IPS-NIHi7 (cell line): ENCODE data around the gene PPFIA4.

Experiments used
- DNase-seq: peaks from one replicate; pipeline ENCODE4 v3.0.0; 2012; ENCODE audit warnings: mixed read lengths; ENCODE audit errors: extremely low spot score

Gene PPFIA4

DNA sequence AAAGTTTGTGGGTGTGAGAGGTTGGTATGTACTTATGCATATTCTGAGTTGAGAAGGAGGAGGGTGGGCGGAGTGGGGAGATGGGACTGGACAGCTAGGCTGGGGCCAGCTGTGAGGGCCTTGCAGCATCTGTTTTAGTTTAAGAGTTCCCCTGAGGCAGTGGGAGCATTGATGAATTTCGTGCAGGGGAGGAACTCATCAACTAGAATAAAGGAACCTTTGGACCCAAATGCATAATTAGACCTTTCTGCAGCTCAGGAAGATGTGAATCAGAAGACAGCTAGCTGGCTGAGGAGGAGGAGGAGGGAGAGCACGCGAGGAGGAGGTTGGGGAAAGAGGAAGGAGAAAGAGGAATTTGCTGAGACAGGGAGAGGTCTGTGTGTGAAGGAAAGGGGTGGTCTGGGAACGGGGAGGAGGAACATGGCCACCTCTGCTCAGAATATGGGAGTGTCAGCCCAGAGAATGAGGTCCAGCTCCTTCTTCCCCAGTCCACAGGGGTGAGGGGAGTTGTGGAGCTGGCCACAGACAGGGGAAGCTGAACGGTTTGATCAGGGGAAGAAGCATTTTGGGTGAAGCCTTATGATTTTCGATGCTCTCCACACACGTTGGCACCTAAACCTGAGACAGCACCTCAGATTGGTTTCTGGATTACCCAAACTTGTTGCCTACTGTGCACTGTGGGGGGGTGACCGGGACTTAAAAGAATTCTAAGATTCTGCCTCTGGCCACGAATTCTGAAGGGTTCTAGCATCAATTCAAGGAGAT lies 31.8 kb downstream of the PPFIA4 start:
- DNase-seq = no peak

DNA sequence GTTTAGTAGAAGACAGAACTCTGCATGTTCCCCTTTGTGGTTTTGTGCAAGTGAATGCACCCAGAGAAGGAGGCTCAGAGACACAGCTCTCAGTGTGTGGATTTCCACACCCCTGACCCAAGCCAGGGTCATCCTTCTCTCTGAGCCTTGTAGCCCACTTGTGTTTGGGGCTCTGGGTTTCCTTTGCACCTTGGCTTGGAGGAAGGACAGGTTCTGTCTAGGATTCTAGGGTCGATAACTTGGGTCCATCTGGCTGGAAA lies 32.3 kb downstream of the PPFIA4 start:
- DNase-seq = no peak

DNA sequence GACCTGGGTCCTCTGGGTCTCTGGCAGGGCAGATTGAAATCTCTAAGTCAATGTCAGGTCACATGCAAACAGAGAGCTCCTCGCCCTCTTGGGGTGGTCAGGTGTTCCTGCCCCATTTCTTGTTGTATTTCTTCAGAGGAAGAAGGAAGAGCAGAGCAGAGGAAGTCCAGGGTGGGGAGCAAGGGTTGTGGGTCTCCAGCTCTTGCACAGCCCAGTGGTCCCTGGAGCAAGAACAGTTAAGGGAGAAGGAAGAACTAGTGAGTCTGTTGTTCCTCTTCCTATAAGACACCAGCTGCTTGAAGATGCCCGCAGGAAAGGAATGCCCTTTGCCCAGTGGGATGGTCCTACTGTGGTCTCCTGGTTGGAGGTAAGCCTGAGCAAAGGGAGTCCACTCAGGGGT lies 33.2 kb downstream of the PPFIA4 start:
- no peak for DNase-seq

DNA sequence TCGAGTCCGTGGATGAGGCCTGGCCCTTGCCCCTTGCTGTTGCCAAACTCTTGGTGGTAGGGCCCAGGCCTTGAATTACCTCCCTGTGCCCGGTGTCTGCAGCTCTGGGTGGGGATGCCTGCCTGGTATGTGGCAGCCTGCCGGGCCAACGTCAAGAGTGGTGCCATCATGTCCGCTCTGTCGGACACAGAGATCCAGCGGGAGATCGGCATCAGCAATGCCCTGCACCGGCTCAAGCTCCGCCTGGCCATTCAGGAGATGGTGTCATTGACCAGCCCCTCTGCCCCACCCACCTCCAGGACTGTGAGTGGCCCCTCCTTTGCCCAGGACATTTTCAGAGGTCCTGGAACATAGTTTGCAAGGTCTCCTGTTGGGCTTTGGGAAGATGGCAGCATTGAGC lies 33.8 kb downstream of the PPFIA4 start:
- DNase-seq = no peak

DNA sequence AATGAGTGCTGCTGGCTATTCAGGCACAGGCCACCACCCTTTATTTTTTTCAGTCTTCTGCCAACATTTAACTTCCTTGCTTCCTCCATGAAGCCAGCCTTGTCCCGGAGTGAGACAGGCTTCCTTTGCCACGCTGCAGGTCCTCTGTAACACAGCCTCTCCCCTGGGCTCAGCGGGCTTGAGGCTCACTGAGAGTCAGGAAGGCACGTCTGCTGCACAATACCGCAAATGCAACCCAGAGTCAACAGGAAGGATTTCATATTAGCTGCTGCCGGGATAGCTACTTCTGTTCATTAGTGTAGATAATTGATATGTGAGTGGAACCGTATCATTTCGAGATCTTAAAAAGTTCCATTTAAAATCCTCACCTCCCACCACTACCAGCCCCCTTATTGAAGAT lies 37.0 kb downstream of the PPFIA4 start:
- no peak for DNase-seq

DNA sequence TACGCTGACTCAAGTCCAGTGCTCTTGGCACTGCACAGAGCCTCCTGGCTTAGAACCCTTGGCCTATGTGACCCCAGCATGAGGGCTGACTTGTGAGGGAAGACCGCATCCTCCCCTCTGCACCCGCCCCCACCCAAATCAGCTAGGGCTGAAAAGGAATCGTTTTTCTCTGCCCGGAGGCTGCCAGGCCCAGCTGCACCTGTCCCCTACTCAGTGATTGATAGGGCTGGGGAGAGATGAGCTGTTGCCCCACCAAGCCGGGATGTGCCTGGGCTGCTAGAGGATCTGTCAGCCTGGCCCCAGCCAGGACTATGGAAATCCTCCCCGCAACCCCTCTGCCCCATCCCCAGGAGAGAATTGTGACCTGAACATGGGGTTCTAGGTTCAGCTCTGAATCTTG lies 38.9 kb downstream of the PPFIA4 start:
- DNase-seq = no peak

DNA sequence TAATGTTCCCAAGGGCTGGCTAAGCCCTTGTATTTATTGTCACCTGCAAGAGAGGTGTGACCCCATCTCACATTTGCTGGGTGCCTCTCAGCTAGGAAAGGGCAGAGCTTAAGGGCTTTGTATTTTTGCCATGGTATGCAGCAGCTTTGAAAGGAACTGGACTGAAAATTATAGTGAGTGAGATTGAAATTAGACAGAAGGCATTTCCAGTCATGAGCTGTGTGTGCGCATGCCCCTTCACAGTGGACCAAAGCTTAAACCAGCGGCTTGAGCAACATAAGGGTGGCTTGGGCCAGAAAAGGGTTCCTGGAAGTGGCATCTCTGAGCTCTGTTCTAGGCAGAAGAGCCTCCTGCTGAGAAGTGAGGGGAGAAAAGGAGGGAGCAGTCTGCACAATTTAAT lies 39.7 kb downstream of the PPFIA4 start:
- no peak for DNase-seq

DNA sequence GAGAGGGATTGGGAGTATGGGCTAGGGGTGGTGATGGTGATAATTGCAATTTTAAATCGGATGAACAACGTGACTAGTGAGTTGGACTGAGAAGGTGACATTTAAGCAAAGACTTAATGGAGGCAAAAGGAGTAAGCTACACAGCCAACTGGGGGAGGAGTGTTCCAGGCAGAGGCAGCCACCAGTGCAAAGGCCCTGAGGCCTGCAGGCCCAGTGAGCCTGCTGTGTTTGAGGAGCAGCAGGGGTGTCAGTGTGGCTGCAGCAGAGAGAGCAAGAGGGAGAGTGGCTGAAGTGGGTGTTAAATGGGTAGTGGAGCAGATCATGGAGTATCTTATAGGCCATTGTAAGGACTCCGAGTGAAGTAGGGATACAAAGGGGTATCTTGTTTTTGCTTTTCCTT lies 40.7 kb downstream of the PPFIA4 start:
- no peak for DNase-seq

DNA sequence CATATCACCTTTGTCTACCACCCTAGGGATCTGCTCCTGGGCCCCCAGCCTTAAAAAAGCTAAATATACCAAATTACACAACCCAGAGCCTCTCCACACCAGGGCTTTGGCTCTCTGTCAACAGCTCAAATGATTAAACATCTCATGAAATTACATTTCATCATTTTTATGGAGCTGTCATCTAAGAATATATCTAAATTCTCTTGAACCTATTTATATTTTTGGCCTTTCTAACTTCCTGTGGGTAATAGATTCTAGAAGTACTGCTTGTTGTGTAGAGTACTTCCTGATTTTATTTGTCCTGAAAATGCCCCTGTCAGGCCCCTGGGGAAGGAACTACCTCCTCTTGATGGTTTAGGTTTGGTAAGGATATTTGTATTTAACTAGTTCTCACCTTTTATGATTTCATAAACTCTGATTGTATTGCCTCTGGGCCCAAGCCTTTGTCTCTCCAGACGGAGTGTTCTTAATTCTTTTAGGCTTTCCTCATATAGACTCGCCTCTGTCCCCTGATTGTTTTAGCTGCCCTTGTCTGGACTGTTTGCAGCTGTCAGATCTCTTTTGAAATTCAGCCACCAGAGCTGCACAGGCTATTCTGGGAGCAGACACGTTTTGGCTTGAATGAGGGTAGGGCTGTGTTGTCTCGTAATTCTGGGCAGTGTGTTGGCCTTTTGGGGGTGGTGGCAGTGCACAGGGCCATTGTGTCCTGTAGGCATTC lies 42.9 kb downstream of the PPFIA4 start:
- no peak for DNase-seq

DNA sequence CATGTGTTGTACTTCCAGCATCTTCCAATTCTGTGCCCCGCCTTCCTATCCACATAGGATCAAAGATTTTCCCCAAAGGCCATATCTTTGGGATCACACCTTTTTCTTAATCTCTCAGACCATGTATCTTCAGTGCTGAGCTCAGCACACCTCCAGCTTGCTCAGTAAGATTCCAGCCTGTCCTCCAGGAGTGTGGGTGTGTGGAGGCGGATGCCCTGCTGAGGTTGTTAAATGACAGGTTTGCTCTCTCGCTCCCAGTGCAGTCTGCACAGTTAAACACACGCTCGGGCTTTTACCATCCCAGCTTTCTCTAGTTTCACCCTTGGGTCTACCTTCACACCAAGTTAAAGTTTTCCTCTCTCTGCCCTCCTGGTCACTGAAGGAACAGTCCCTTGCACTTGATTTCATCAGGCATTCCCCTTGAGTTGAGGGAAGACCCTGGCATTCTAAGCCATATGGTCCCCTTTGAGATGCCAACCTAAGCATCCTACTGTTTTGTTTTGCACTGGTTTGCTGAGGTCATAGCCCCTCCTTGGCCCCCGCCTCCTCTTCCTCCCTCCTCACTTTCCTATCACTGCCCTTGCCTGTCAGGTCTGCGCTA lies 45.8 kb downstream of the PPFIA4 start:
- DNase-seq = no peak

DNA sequence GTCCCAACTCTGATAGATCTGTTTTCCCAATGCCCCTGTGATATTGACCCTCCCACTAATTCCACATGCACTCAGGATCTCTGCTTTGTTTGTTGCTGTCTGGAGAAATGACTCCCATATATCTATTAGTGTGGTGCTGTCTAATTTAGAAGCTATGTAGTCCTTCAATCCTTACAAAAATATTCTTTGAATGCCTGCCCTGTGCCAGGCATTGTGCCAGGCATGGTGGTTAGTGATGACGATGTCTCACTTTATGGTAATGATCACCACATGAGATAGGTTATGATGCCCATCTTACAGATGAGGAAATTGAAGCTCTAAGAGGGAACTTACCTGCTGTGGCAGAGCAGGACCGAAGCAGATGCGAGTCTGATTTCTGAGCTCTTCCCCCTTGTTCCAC lies 46.6 kb downstream of the PPFIA4 start:
- DNase-seq = no peak

DNA sequence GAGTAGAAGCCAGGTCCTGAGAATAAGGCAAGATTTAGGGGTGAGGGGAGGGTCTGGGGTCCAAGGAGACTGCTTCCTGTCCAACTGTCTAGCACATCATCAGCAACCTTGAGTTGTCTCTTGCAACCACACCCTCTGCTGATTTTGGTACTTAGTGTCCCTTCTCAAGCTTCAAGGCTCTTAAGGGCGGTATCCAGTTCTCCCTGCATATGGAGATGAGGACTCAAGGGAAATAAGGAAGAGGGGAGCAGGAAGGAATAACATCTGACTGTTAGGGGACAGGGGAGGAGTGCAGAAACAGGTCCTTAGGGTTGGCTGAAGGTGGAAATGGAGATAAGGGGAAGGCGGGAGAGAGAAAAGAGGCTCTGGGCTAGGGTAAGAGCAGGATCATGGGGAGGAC lies 47.2 kb downstream of the PPFIA4 start:
- DNase-seq = no peak

DNA sequence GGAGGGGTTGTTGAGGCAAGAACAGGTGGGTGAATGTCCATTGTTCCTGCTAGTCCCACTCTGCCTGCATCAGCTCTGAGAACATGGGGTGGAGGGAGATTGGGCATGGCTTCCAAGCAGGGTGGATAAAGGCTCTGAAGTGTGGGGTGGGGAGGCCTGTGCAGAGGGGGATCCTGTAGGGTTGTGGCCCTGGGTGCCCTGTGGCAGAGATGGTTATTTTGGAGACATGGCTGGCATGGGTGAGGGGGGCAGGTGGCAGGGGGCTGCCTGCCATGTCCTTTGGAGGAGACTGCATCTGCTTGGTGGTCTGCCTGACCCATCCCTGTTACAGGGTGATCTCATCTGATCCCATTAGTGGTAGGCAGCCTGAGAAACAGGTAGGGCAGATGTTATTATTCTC lies 48.3 kb downstream of the PPFIA4 start:
- no peak for DNase-seq

DNA sequence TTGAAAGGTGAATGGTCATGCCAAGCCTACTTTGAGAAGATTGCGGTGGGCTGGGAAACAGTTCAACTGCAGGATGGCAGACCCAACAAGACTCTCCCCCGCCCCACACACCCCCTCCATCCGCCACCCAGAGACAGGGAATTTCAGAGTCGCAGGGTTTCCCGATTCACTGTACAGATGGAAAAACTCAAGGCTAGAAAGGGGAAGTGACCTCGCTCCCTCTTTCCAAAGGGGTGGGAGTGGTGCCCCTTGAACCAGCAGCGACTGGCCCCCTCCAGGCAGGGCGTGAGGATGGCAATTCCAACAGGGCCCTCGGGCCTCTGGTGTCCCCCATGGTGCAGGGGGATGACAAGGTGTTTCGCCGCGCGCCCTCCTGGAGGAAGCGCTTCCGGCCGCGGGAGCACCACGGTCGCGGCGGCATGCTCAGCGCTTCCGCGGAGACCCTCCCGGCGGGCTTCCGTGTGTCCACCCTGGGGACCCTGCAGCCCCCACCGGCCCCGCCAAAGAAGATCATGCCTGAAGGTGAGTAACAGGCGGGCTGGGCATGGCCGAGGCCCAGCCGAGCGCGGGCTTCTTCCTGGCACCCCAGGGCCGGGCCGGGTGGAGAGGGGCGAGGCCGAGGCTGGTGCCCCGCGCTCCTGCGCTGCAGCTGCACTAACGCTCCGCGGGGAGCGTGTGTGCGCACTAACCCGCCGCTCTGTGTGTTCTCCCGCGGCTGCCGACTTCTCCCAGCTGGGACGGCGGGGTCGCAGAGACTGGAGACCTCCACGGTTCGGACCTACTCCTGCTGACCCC lies 49.1 kb downstream of the PPFIA4 start:
- DNase-seq = no peak

DNA sequence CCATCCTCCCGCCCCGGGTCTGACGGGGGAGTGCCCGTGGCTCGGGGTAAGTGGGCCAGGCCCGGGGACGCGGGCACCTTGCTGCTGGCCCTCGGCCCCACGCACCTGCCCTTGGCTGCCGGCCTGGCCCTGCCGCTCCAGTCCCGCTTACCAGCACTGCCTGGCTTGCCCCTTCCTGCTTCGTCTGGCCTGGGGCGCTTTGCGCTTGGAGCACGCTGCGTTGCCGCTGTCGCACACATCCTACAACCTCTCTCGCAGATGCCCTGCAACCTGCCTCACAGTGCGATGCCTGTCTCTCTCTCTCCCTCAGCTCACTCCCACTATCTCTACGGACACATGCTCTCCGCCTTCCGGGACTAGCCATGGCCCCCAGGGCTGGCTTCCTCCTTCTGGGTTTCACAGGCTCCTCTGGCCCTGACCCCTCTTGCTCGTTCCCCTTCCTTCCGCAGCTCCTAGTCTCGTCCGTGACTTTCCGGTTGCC lies 49.8 kb downstream of the PPFIA4 start:
- DNase-seq = no peak

DNA sequence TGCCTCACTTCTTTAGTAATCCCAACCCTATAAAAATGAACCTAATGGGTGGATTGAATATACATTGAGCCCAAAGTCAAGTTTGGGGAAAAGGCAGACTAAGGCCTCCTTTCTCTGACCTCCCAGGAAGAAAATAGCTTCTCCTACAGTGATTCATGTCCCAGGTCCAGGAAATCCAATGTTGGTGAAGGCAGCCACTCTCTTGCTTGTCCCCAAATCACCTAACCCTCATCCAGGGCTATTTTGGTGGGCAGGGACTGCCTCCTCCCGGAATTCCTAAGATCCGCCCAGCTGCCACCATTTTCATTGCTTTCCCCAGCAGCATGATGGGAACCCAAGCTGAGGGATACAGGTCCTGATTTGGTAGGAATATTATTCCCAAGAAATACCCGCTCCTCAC lies 51.1 kb downstream of the PPFIA4 start:
- no peak for DNase-seq

DNA sequence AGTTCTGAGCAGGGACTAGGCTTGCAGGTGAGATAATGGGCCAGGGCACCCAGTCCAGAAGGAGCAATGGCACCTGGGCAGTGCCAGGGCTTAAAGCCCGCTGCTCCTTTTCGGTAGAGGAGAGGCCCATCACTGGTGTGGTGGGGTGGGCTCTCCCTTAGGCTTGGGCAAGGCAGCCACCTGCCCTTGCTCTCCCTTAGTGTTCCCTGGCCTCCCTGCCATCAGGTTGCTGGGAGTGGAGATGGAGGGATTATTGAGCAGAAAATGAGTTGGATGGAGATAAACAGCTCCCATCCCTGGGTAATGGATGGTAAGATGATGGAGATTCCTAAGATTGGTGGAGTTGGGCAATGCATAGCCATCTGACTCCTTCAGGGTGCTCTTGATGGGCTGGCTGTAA lies 51.7 kb downstream of the PPFIA4 start:
- no peak for DNase-seq

DNA sequence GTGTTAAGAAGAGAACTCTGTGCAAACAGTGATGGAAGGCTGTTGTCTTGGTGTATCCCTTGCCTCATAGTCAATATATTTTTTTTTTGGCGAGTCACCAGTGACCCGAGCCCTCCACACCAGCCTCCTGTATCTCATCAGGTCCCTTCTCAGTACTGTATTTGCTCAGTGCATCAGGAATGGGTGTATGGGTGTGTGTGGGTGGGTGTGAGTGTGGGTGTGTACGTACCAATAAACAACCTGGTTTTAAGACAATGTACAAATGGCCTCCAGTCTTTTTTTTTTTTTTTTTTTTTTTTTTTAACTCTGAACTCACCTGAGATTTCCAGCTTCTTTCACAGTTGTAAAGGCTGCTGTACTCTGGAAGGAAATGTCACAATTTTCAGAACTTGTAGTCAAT lies 52.2 kb downstream of the PPFIA4 start:
- no peak for DNase-seq

DNA sequence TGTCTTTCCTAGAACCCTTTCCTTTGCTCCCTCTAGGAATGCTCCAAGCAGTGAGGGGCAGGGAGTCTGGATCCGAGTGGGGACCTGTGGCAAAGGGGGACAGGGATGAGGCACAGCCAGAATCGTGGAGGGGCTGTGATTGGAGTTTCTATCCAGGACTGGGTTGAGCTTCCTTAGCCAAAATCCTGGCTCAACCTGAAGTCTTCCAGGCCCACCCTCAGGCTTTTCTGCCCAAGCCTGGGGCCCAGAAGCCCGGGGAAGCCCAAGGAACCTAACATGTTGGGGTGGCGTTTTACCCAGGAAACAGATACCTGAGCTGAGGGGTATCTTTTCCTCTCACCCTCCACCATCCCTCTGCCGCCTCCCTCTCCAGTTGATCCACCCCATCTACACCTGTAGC lies 54.2 kb downstream of the PPFIA4 start:
- DNase-seq = no peak

DNA sequence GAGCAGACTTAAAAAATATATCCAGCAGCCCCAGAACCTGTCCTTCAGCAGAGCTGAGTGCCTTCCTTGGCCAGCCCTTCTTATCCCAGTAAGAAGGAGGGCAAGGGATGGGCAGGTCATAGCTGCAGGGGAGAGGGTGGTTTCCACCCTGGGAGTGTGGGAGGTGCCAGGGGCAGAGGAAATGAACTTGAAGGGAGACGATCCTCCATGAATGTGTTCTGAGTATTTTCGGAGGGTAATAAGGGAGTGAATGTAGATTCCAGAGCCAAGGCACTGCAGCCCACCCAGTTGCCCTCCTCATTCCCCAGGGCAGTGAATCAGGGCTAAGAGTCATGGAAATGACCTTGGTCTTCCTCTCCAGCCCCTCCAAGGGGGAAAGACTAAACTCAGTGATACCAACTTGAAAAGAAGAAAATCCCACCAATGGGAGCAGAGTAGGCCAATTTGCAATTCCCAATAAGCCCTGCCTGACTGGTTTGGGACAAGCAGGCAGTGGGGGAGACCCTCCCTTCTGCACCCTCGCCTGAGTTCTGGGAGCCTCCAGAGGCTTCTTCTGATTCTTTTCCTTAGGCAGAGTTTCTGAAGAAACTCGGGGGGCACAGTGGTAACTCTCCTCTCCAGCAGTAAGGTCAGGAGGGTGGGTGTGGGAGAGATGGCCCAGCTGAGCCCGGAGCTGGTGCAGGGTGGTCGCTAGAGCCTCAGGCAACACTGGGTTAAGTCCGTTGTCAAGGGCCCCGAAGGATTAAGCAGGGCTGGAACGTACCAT lies 55.4 kb downstream of the PPFIA4 start:
- no peak for DNase-seq

DNA sequence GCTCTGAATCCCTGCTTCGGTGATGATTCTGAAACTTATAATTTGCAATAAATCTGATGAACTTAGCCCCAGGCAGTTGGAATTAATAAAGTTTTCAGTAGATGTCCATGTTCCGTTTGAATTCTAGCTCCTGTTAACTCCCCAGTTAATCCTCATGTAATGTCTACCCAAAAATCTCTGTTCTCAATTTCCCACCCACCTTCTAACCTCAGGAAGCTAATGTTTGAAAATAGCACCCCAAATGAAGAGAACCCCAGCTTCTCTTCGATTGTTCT lies 55.9 kb downstream of the PPFIA4 start:
- no peak for DNase-seq
